ENCODE results near the gene FCHO2.
"Not testable (repeated sequence)": the region's sequence is repeated elsewhere in the genome, so short reads cannot be mapped to it uniquely, and the experiment has no call there.

The FCHO2 gene, protein sequence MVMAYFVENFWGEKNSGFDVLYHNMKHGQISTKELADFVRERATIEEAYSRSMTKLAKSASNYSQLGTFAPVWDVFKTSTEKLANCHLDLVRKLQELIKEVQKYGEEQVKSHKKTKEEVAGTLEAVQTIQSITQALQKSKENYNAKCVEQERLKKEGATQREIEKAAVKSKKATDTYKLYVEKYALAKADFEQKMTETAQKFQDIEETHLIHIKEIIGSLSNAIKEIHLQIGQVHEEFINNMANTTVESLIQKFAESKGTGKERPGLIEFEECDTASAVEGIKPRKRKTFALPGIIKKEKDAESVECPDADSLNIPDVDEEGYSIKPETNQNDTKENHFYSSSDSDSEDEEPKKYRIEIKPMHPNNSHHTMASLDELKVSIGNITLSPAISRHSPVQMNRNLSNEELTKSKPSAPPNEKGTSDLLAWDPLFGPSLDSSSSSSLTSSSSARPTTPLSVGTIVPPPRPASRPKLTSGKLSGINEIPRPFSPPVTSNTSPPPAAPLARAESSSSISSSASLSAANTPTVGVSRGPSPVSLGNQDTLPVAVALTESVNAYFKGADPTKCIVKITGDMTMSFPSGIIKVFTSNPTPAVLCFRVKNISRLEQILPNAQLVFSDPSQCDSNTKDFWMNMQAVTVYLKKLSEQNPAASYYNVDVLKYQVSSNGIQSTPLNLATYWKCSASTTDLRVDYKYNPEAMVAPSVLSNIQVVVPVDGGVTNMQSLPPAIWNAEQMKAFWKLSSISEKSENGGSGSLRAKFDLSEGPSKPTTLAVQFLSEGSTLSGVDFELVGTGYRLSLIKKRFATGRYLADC

DNA sequence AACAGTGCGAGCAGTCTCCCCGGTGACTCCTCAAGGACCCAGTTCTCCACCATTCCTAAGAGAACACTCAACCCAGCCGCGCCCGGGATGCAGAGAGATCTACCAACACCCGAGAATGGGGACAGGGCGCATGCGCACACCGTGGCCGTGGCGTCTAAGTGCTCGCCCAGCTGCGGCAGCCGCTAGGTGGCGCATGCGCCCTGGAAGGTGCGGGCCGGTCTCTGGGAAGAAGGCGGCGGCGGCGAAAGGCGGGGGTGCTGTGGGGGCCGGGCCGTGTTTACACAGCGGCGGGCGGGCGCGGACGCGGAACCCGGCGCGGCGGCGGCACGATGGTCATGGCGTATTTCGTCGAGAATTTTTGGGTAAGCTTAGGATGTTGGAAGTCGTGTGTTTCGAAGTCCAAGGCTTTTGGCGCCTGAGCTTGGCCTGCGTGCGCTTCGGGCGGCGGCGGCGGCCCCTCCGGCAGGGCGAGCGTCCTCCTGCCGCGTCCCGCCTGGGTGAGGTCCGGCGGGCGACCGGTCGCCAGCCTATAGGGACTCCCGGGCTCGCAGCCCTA lies at the start of gene FCHO2:
Gene FCHO2 (plus strand): TSS at position 274 of the 556 bp plus-strand sequence. CDS start 56 bp downstream, at position 330.
- DNase-seq = peak; percentile 94

DNA sequence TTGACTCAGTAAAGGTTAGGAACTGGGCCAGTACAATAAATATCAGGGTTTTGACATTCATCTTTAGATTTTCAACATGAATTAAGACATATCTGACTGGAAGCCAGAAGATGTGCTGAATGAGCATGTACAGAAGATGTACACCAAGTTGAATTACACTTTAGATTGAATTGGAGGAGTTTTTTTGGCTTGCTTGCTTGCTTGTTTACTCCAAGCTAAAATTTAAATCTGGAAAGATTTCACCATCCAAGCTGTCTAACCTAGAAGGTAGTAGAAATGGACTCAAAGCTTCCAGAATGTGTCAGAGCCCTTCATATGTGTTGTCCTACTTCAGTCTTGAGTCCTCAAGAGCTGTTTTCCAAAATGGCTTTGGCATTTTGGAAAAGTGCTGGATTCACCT lies 49.0 kb upstream of the FCHO2 start:
- DNase-seq = no peak

DNA sequence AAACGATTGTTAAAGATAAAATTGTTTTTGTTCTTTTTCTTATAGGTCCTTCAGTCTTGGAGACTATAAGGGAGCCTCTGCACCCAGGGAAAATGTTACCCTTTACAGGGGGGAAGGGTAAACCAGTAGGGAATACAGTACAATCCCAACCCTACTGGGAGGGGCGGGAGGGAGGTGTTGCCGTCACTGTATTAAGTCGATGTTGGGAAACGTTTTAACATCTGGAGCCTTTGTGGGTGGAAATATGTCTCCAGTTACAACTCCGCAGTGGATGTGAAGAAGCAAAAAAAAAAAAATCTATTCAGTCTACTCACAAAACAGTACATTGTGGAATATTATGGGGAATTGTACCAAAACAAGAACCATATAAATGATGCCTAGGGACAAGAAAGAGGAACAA lies 47.2 kb upstream of the FCHO2 start:
- no peak for DNase-seq

DNA sequence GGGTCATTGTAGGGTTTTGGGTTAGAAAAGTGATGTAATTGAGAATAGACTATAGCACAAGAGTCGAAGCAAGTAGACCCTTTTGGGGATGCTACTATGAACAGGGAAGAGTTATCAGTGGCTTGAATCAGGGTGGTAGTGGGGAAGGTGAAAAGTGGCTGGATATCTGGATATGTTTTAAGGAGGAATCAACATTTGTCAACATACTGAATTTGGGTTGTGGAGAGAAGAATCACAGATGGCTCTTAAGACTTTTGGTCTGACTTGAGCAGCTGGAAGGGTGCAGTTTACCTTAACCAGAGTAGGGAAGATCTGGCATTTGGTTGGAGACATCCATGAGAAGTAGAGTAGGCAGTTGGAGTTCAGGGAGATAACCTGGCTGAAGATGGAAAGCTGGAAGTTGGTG lies 38.5 kb upstream of the FCHO2 start:
- DNase-seq = no peak

DNA sequence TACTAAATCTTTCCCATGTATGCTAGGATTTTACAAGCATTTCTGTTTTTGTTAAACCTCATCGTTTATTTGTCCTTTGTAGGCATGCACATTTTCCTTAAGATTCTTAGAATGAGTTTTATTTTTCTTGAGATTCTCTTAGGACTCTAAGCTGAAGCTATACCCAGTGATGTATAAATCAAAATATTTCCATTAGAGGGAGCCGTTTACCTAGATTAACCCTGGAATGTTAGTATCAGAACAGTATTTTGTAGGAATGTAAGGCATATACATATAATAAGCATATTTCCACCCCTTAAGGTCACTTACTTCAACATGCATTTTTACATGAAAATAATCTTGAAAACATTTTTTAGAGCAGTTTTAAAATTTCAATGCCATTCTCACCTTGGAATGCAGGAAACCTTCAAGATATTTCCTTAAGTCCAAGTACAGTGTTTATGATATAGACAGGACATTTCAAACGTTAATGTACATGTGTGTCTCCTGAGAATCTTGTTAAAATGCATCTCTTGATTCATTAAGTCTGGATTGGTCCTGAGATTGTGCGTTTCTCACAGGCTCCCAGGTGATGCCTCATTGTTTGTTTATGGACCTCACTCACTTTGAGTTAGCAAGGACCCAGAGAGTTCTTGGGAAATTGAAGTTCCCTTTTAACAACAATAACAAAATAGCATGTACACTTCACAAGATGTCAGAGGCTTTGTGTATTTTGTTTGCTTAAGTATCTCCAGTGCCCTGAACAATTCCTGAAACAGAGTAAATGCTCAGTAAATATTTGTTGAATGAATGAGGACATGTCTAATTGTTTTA lies 34.9 kb upstream of the FCHO2 start:
- peak; percentile 8 for DNase-seq

DNA sequence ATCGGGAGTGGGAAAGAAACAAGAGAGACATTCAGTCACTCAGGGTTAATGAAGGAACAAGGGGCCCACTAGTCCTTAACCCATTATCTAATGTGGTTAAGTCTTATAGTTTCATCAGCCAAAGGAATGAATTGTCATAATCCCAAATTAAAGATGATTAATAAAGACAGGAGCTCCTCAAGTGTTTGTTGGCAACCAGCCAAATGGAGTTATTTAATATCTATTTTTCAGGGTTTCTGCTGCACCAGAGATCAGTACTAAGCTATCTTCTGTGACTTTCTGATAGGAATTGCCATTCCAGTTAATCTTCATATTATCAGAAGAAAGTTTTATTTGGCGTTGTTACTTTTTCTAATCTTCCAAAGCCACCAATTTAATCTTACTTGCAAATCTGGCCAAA lies 34.0 kb upstream of the FCHO2 start:
- no peak for DNase-seq

DNA sequence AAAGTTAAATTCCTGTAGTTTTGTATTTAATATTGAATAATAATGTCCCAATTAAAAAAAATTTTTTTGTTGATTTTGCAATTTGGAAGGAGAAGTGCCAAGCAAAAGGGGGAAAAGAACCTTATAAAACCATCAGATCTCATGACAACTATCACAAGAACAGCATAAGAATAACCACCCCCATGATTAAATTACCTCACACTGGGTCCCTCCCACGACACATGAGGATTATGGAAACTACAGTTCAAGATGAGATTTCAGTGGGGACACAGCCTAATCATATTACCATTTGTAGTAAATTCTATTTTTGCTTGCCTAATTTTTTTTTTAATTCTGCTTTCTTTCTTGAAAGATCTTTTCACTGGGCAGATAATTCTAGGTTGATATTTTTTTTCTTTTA lies 33.4 kb upstream of the FCHO2 start:
- DNase-seq = no peak

DNA sequence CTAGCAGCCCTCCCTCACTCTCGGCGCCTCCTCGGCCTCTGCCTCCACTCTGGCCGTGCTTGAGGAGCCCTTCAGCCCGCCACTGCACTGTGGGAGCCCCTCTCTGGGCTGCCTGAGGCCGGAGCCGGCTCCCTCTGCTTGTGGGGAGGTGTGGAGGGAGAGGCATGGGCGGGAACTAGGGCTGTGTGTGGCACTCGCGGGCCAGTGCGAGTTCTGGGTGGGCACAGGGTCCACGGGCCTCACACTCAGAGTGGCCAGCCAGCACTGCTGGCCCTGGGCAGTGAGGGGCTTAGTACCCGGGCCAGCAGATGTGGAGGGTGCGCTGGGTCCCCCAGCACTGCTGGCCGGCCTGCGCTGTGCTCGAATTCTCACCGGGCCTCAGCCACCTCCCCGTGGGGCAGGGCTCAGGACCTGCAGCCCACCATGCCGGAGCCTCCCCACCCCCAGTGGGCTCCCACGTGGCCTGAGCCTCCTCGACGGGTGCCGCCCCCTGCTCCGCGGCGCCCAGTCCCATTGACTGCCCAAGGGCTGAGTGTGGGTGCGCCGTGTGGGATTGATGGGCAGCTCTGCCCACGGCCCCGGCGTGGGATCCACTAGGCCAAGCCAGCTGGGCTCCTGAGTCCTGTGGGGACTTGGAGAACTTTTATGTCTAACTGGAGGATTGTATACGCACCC lies 30.4 kb upstream of the FCHO2 start:
- DNase-seq = no peak

DNA sequence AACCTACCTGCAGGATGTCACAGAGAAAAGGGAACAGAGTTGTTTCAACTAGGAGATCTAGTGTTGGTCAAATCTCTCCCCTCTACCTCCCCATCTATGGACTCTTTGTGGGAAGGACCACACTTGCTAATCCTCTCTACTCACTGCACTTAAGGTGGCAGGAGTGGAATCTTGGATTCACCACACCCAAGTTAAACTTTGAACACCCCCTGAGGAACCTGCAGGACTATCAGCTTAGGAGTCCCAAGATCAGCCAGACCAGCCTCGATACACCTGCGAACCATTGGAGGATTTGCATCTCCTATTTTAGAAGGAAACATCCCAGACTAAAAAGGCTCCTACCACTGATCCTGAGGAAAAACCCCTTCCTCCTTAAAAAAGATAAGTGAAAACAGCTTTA lies 23.2 kb upstream of the FCHO2 start:
- not testable (repeated sequence) for DNase-seq

DNA sequence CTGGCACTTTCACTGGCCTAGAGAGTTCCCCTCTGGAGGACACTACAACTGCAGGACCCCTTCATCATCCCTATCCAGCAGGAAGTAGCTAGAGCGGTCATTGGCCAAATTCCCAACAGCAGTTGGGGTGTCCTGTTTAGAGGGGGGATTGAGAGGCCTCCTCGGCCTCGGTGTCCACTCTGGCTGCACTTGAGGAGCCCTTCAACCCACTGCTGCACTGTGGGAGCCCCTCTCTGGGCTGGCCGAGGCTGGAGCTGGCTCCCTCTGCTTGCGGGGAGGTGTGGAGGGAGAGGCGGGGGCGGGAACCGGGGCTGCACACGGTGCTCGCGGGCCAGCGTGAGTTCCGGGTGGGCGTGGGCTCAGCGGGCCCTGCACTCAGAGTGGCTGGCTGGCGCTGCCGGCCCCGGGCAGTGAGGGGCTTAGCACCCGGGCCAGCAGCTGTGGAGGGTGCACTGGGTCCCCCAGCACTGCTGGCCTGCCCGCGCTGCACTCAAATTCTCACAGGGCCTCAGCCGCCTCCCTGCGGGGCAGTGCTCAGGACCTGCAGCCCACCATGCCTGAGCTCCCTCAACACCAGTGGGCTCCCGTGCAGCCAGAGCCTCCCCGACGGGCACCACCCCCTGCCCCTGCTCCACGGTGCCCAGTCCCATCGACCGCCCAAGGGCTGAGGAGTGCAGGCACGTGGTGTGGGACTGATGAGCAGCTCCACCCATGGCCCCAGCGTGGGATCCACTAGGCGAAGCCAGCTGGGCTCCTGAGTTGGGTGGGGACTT lies 20.7 kb upstream of the FCHO2 start:
- not testable (repeated sequence) for DNase-seq

DNA sequence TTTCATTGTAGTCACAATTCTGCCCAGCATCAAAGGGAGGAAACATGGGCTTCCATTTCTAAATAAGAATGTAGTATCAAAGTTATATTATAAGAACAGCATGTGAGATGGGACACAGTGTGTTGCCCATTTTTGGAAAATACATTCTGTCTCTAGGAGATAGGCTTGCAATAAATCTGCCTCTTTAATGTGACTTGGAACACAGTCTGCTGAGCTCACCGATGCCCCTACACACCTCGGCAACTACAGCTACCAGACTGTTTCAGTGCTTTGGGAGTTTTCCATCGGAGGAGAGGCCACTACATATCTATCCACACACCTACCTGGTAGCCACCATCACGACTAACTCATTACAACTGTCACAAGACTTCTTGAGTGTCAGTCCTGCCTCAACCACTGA lies 18.9 kb upstream of the FCHO2 start:
- no peak for DNase-seq

DNA sequence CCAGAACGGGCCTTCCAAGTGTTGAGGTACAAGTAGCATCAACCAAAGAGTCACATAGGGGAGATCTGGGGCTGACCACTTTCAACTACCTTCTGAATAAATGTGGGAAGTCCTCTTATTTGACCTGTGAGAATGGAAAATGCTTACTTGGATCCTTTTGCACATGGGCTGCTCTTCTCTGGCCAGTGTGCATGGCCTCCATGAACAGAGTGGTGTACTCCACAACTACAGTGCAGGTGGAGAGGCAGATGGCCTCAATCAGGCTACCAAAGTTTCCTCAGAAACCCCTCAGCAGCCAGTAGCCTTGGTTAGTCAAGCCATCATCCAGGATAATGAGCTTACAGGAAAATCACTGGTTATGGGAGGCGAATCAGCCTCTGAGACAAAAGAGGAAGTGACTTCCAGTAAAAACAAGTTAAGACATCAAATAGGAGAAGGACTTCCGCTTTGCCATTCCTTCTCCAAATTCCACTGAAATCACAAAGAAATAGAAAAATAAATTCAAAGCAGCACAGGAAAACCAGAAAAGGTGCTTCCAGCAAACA lies 18.3 kb upstream of the FCHO2 start:
- no peak for DNase-seq

DNA sequence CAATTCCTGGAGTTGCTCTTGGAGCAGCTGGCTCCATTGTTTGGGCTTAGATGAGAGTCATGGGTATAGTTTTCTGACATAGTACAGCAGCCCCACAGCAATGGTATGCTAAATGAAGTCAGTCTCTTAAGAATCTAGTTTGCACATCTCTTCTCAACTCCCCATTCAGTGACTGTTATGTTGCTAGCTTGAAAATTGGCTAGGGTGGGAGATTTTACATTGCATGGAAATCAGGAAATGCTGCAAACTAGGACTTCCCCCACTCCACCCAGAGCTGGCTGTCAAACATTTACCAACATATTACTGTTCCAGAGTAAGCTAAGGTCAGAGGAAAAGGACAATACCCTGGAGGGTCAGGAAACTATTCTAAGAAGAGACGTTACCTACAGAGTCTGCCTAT lies 17.6 kb upstream of the FCHO2 start:
- DNase-seq = no peak

DNA sequence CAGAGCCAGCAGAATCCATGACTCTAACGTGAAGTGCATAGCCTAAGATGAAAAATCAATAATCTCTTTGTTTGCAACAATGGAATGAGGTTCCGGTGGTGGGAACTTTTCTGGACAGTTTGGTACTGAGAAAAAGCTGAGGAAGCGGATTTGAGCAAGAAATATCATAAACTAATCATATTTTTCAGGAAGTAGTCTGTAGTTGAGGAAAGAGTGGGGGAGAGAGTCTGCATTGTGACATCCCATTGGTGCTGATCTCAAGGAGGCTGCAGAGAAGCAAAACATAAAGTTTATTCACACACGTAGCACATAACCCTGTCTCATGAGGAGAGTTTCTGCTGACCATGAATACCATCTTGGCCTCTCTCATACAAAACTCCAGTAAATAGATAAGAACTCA lies 15.8 kb upstream of the FCHO2 start:
- no peak for DNase-seq

DNA sequence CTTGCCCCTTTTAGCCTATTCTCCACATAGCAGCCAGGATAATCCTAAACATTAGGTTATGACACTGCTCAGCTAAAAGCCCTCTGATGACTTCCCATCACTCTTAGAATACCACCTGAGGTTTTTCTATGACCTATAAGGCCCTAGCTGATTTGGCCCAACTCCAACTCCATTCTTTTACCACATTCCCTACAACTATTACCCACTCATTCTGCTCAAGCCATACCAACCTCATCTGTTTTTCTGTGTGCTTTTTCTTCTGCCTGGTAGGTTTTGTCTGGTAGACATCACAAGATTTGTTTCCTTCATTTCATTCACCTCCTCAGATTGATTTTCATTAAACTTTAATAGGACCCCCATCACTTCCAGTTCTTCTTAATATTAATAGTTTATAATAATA lies 12.5 kb upstream of the FCHO2 start:
- DNase-seq = no peak

DNA sequence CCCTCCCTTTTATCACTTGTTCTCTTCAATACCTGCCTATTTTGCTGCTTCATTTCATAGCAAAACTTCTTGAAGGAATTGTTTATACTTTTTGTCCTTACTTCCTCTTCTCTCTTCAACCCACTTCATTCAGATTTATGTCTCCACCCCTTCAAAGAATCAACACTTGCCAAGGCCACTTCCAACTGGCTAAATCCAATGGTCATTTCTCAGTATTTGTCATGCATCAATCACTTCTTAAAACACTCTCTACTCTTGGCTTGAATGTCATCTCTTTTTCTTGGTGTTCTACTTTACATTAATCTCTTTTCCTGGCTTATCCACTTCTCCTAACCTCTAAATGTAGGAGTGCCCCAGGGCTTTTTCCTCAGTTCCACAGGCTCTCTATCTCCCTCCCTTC lies 8.3 kb upstream of the FCHO2 start:
- no peak for DNase-seq

DNA sequence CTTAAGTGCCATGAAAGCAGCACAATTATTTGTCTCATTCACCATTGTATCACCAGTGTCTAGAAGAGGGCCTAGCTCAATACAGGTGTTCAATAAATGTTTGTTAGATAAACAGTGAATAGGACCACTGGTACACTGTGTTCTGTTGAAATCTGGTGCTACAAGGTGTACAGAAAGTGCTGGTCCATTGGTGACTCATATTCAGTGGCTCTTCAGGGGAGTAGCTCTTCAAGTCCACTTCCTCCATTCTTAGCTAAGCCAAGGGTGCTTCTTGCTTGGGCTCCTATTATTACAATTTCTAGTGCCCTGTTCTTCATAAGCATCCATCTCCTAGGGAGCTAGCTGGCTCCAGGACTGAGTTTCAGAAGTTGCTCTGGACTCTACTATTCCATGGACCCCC lies 6.4 kb upstream of the FCHO2 start:
- DNase-seq = no peak

DNA sequence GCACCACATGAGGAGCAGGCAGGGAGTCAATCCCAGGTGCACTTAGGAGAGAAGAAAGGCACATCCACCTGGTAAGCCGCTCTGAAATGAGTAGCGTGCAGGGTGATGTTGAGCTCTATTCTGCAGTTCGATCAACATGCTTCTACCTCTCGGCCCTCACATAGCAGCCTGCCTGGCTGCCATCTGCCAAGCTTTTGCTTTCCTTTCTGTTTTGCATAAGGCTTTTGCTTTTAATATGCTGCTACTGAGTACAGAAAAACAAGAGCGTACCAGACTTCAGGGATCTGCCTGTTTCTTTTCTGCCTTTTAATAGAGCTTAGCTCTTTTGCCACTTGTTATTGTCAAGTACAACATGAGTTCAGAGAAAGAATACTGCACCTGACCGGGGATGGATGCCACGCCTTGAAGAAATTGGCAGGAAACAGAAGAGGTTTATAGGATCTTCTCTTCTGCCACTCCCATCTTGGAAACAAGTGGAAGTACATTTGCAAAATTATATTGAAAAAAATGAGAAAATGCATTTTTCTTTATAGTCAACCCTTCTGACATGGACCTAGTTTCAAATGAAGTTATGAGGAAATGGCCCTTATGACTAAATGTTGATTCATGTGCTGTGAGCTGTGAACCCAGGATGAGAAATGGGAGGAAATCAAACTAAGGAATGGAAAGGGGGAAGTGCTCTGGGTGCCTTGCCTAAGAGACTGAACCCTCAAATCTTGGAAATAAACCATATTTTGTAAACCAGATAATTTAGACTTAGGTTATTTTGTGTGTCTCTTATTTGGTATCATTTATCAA lies 4.0 kb upstream of the FCHO2 start:
- no peak for DNase-seq

DNA sequence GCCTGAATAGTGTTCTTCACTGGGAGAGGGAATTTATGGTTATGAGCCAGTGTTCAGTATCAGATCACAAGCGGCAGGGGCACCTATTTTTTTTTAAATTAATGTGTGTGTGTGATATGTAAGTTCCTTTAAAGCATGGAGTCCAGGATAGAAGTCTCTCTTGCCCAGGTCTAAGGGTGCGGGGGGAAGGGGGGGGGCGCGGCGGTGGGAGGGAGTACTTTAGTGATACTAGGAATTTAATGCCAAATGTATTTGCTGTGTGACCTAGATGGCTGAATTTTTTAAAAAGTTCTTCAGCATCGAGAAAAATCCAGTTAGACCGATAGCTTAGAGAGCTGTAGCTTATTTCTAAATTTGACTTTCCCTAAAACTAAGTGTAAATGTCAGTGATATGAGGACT lies 1.5 kb upstream of the FCHO2 start:
- DNase-seq = no peak

DNA sequence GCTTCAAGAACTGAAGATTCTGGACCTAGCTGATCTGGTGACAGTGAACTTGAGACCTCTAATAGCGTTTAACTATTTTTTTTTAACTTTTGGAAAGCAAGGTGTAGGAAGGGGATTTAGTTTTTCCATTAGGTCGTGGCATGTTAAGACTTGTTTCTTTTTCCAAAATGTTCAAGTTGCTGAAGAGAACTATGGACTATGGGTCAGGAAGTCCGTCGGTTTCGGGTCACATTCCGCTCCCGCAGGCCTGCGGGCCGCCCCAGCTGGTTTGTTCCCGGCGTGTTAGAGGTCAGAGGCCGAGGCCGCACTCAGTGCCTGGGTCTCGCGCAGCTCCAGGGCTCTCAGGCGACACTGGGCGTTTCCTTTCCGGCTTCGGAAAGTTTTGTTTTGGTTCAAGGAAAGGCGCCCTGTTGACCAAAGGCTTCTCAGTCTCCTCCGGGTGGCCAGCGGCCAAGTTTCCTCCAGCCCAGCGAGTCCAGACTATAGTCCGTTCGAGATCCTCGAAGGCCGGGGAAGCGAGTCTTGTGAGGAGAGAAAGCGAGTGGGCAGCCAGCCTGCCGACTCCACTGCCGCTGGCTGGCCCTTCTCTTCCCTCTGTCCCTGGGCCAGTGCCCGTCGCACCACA lies 586 bp upstream of the FCHO2 start:
- DNase-seq = no peak
